NCI-H510A treated with DMSO at 0.1 percent for 48 hours (cell line): Measurements from ENCODE around the gene DHCR24.
A peak's percentile ranks its signal among the peaks of the same experiment; 100 is the strongest.
"Not testable (repeated sequence)": the region's sequence is repeated elsewhere in the genome, so short reads cannot be mapped to it uniquely, and the experiment has no call there.

Experiments
- DNase-seq: peaks from one replicate; lab custom pipeline; 2025; lab: John Stamatoyannopoulos, UW

Gene DHCR24

GRCh38 chr1:54887665-54888071, 673 bp upstream of the DHCR24 start:
- peak; percentile 56 for DNase-seq

GRCh38 chr1:54885807-54886723, 930 bp downstream of the DHCR24 start:
- DNase-seq = peak; percentile 76

- no peak for DNase-seq
Measured at GRCh38 chr1:54885237-54885679, 1.7 kb downstream of the DHCR24 start.

- no peak for DNase-seq
Measured at GRCh38 chr1:54884768-54885167, 2.2 kb downstream of the DHCR24 start.

GRCh38 chr1:54884135-54884586, 2.8 kb downstream of the DHCR24 start:
- no peak for DNase-seq

- no peak for DNase-seq
Measured at GRCh38 chr1:54883349-54884102, 3.5 kb downstream of the DHCR24 start.

- peak; percentile 17 for DNase-seq
Measured at GRCh38 chr1:54882519-54882918, 4.5 kb downstream of the DHCR24 start.

- DNase-seq = not testable (repeated sequence)
Measured at GRCh38 chr1:54881604-54882003, 5.4 kb downstream of the DHCR24 start.

- DNase-seq = no peak
Measured at GRCh38 chr1:54879872-54880271, 7.1 kb downstream of the DHCR24 start.

GRCh38 chr1:54876814-54877213, 10.2 kb downstream of the DHCR24 start:
- DNase-seq = no peak

- no peak for DNase-seq
Measured at GRCh38 chr1:54875000-54875399, 12.0 kb downstream of the DHCR24 start.

- no peak for DNase-seq
Measured at GRCh38 chr1:54874079-54874830, 12.7 kb downstream of the DHCR24 start.

GRCh38 chr1:54872036-54872331, 15.0 kb downstream of the DHCR24 start:
- no peak for DNase-seq

GRCh38 chr1:54871275-54872035, 15.5 kb downstream of the DHCR24 start:
- DNase-seq = no peak

- no peak for DNase-seq
Measured at GRCh38 chr1:54870869-54871268, 16.1 kb downstream of the DHCR24 start.

- DNase-seq = no peak
Measured at GRCh38 chr1:54869173-54869851, 17.7 kb downstream of the DHCR24 start.

GRCh38 chr1:54867717-54868057, 19.3 kb downstream of the DHCR24 start:
- DNase-seq = no peak

GRCh38 chr1:54866801-54867716, 19.9 kb downstream of the DHCR24 start:
- no peak for DNase-seq

- no peak for DNase-seq
Measured at GRCh38 chr1:54865238-54866073, 21.5 kb downstream of the DHCR24 start.
